Erythroblast (primary cell): ENCODE data around the gene ZNF8.

Experiments
- GATA1 ChIP-seq: IDR thresholded peaks from 2 replicates; pipeline ENCODE4 v1.6.1; 2011; ENCODE audit warnings: low read depth, mild to moderate bottlenecking, control low read depth, low read length, moderate library complexity
- POLR2A ChIP-seq: IDR thresholded peaks from 2 replicates; pipeline ENCODE4 v1.6.1; 2011; ENCODE audit warnings: mild to moderate bottlenecking, low read length

- TF ChIP-seq POLR2A (no peak), GATA1 (no peak)
Observed at GRCh38 chr19:58265100-58265499, 13.7 kb upstream of the ZNF8 start.
